SK-N-MC (cell line): Measurements from ENCODE around the gene MIEF1.

Experiments used
- DNase-seq: peaks from one replicate; pipeline ENCODE4 v3.0.0-alpha.2; 2011; ENCODE audit warnings: low read depth, low spot score
- H3K27ac ChIP-seq: fragments of 200-600 bp; sonication (generic); 2 replicates; pipeline ENCODE4 v1.5.1; 2016; ENCODE audit warnings: mixed run types
- H3K36me3 ChIP-seq: fragments of 200-600 bp; sonication (generic); 2 replicates; pipeline ENCODE4 v1.6.1; 2017; ENCODE audit warnings: antibody characterized with exemption, low read length, mixed read lengths; ENCODE audit not compliant: insufficient read depth
- H3K4me3 ChIP-seq: fragments of 200-600 bp; sonication (generic); 2 replicates; pipeline ENCODE4 v1.5.1; 2016
- H3K9ac ChIP-seq: fragments of 200-600 bp; sonication (generic); 2 replicates; pipeline ENCODE4 v1.8.0; 2017; ENCODE audit warnings: mixed run types, mixed read lengths; ENCODE audit not compliant: insufficient read length
- H3K9me3 ChIP-seq: fragments of 200-600 bp; sonication (generic); 2 replicates; pipeline ENCODE4 v1.6.1; 2017; ENCODE audit warnings: low read depth, mild to moderate bottlenecking, antibody characterized with exemption, low read length, moderate library complexity, mixed read lengths
- EZH2 ChIP-seq: fragments of 200-600 bp; sonication (generic); IDR thresholded peaks from one replicate; pipeline ENCODE4 v1.6.1; 2017; ENCODE audit warnings: antibody characterized with exemption
- FOXP2 ChIP-seq: optimal IDR thresholded peaks from 2 replicates; pipeline ENCODE3; 2011; ENCODE audit warnings: mild to moderate bottlenecking, moderate library complexity; ENCODE audit not compliant: insufficient read depth; ENCODE audit errors: extremely low read length, control extremely low read depth
- POLR2AphosphoS5 ChIP-seq: IDR thresholded peaks from 2 replicates; pipeline ENCODE4 v1.6.1; 2012; ENCODE audit warnings: mild to moderate bottlenecking, low read depth, low read length, borderline replicate concordance

MIEF1 gene

DNA sequence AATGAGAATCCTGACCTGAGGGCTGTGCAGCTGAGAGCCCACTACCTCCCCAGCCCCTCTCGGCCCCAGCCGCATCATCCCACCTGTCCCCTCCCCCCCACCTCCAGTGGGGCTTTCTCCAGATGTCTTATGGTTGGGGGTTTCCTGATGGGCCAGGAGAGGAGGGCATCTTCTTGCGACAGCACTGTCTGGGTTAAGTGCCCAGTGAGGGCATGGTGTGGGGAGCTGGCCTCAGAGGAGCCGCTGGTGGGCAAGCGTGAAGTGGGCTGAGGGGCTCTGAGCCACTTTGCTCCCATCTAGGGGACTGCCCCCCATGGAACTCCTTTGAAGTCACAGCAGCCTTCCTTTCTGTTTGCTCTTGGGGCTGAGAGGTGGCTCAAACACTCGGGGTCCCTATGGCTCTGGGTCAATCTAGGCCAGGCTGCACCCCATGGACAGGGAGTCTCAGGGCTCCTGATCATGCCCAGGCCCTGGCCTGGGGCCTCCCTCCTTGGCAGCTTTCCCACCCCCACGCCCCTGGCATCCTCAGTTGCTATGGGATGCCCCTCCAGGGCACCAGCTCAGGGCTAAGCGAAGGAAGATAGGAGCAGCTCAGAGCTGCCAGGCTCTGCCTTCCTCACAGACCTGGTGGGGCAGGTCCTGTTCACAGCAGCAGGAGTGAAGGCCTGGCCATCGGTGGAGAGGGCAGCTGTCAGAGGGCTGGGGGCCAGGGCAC, 11.0 kb upstream of the MIEF1 start:
- no peaks in the 10 kb centered on the region for H3K36me3 ChIP-seq
- no peak overlapping the region for H3K9ac ChIP-seq
- H3K4me3 ChIP-seq: no peak overlapping the region
- no peak for DNase-seq
- no peaks in the 10 kb centered on the region for H3K9me3 ChIP-seq
- TF ChIP-seq EZH2 (no peak), POLR2AphosphoS5 (no peak), FOXP2 (no peak)
- H3K27ac ChIP-seq: no peak overlapping the region

GRCh38 chr22:39491696-39492095, 10.4 kb upstream of the MIEF1 start:
- no peaks in the 10 kb centered on the region for H3K36me3 ChIP-seq
- no peaks in the 10 kb centered on the region for H3K9me3 ChIP-seq
- TF ChIP-seq EZH2 (no peak), POLR2AphosphoS5 (no peak), FOXP2 (no peak)
- H3K4me3 ChIP-seq: no peak overlapping the region
- H3K27ac ChIP-seq: no peak overlapping the region
- no peak overlapping the region for H3K9ac ChIP-seq
- no peak for DNase-seq

DNA sequence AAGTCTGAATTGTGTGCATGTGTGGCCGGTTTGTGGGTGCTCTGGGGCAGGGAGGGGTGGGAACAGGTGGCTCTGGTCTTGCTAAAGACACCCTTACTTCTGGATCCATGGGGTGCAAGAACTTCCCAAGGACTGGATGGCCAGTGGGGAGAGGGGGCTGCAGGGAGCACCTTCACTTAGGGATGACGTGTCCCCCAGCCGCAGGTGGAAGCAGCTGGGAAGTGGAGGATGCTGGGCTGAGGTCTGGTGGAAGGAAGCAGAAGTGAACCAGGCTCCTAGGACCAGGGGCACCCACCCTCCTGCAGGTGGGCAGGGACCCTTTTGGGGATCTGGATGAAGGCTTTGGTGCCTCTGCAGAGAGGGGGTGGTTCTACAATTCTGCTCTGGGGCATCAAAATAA, 9.9 kb upstream of the MIEF1 start:
- Histone ChIP-seq H3K9me3 (no peaks in the 10 kb centered on the region), H3K9ac (no peak overlapping the region), H3K27ac (no peak overlapping the region), H3K4me3 (no peak overlapping the region), H3K36me3 (no peaks in the 10 kb centered on the region)
- DNase-seq: no peak
- TF ChIP-seq FOXP2: no peak
- TF ChIP-seq EZH2: no peak
- no peak for TF ChIP-seq POLR2AphosphoS5

- no peak for TF ChIP-seq FOXP2
- no peak for TF ChIP-seq EZH2
- TF ChIP-seq POLR2AphosphoS5: no peak
- Histone ChIP-seq H3K36me3 (no peaks in the 10 kb centered on the region), H3K4me3 (no peak overlapping the region), H3K27ac (no peak overlapping the region), H3K9me3 (no peaks in the 10 kb centered on the region), H3K9ac (no peak overlapping the region)
- DNase-seq: no peak
Measured at GRCh38 chr22:39493759-39494158, 8.3 kb upstream of the MIEF1 start.

DNA sequence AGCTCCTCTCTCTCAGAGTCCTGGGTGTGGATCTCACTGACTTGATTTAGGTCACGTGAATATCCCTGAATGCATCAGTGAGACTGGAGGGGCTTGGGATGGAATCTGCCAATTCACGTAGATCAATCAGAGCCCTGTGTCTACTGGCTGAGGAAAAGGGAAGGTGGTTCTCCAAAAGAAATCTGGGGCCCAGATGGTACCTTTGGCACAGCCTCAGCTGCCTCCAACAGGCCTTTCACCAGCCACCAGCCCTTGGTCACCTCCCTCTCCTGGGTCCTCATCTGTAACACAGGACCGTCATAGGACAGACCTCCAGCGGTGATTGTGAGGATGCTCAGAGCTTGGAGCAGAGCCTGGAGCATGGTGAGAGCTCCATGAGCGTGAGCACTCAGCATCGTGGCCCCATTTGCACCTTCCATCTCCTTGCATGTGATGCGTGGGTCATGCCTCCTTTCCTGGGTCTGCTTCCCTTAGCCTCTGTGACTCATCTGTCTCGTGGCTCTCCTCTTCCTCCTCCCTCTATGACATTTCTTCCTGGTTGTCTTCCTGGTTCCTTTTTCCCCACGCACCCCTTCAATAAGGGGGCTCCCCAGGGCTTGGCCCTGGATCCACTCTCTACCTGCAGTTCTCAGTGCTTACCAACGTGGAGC, 7.5 kb upstream of the MIEF1 start:
- Histone ChIP-seq H3K27ac (no peak overlapping the region), H3K9me3 (no peaks in the 10 kb centered on the region), H3K4me3 (no peak overlapping the region), H3K9ac (no peak overlapping the region), H3K36me3 (no peaks in the 10 kb centered on the region)
- TF ChIP-seq FOXP2 (no peak), POLR2AphosphoS5 (no peak), EZH2 (no peak)
- no peak for DNase-seq

DNA sequence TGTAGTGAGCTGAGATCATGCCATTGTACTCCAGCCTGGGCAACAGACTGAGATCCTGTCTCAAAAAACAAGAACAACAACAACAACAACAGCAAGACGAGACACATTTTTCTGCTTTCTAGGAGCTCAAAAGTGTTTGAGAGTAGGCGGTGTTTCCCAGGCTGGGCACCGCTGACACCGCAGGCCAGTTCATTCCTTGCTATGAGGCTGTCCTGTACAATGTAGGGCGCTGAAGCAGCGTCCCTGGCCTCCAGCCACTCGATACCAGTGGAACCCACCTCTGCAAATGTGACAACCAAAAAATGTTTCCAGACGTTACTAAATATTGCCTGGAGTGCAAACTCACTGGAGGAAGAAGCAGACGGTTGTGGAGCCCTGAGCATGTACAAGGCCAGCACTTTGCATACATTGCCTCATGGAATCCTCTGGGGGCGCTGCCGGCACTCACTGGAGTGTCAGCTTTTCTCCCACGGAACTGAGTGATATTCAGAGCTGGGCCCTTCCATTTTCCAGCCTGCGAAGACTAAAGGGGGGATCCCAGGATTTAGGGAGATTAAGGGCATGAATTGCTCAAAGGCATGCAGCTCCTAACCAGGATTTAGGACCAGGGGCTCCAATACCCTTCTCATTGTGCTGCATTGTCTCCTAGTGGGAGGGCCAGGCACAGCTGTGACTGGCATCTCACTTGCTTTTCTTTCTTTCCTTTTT, 5.8 kb upstream of the MIEF1 start:
- H3K27ac ChIP-seq: peak overlapping the region; percentile 63
- H3K9ac ChIP-seq: no peak overlapping the region
- no peak for DNase-seq
- TF ChIP-seq FOXP2: no peak
- no peak for TF ChIP-seq POLR2AphosphoS5
- TF ChIP-seq EZH2: no peak
- H3K4me3 ChIP-seq: no peak overlapping the region
- no peaks in the 10 kb centered on the region for H3K36me3 ChIP-seq
- no peaks in the 10 kb centered on the region for H3K9me3 ChIP-seq

GRCh38 chr22:39497429-39497828, 4.7 kb upstream of the MIEF1 start:
- TF ChIP-seq EZH2 (no peak), POLR2AphosphoS5 (no peak), FOXP2 (no peak)
- Histone ChIP-seq H3K9ac (no peak overlapping the region), H3K36me3 (no peaks in the 10 kb centered on the region), H3K9me3 (no peaks in the 10 kb centered on the region), H3K27ac (no peak overlapping the region), H3K4me3 (no peak overlapping the region)
- no peak for DNase-seq

GRCh38 chr22:39498368-39498767, 3.7 kb upstream of the MIEF1 start:
- no peak overlapping the region for H3K4me3 ChIP-seq
- no peak overlapping the region for H3K9ac ChIP-seq
- peak overlapping the region; percentile 40; the same call in 1 of the 2 replicates for H3K27ac ChIP-seq
- no peaks in the 10 kb centered on the region for H3K9me3 ChIP-seq
- TF ChIP-seq EZH2 (no peak), POLR2AphosphoS5 (no peak), FOXP2 (no peak)
- H3K36me3 ChIP-seq: peaks cover under 1% of the 10 kb centered on the region; the same call in 1 of the 2 replicates
- no peak for DNase-seq
